Panc1 (cell line): ENCODE results near the gene ABCC4. TPM values are rescaled to one million over a fixed set of nuclear protein-coding genes. Genes with fewer than 3 reads are reported as not detected.
"Not testable (repeated sequence)": the region's sequence is repeated elsewhere in the genome, so short reads cannot be mapped to it uniquely, and the experiment has no call there.

Experiments
- ATAC-seq: fragments of 200-7000 bp; cut with Tn5 transposase; 2 replicates; pipeline ENCODE4 v1.9.1; 2020; ENCODE audit warnings: mild to moderate bottlenecking, moderate library complexity
- BruUV-seq: library from RNA; stranded (reverse); fragments of 400-500 nt; replicated peaks from 2 replicates; lab custom pipeline; 2021; lab: Mats Ljungman, UMichigan
- CTCF ChIA-PET: fragments of 300-600 bp; sonication (Branson Sonifier 250); formaldehyde crosslinking; loops from one replicate; lab custom pipeline; 2022; ENCODE audit warnings: antibody characterized with exemption; lab: Charles Lee
- POLR2A ChIA-PET: fragments of 300-600 bp; sonication (Branson Sonifier 250); formaldehyde crosslinking; loops from one replicate; lab custom pipeline; 2022; ENCODE audit warnings: antibody characterized with exemption; lab: Charles Lee
- DNase-seq: peaks from one replicate; pipeline ENCODE4 v3.0.0-alpha.2; 2010; ENCODE audit warnings: low read depth, low spot score
- H3K27ac ChIP-seq: 2 replicates; pipeline ENCODE4 v1.5.1; 2011; ENCODE audit warnings: mild to moderate bottlenecking, low read length, inconsistent platforms
- H3K27me3 ChIP-seq: fragments of 200-500 bp; sonication (Bioruptor generic); 2 replicates; pipeline ENCODE4 v1.6.0; 2014; ENCODE audit warnings: low read length, inconsistent platforms; ENCODE audit not compliant: control insufficient read depth, insufficient read depth
- H3K36me3 ChIP-seq: fragments of 200-500 bp; sonication (Bioruptor generic); 2 replicates; pipeline ENCODE4 v1.5.1; 2014; ENCODE audit warnings: inconsistent platforms, mild to moderate bottlenecking, low read length, moderate library complexity; ENCODE audit not compliant: control insufficient read depth, insufficient read depth
- H3K4me1 ChIP-seq: 2 replicates; pipeline ENCODE4 v1.5.1; 2011; ENCODE audit warnings: inconsistent platforms, mild to moderate bottlenecking, low read length, moderate library complexity; ENCODE audit not compliant: control insufficient read depth, insufficient read depth
- H3K4me3 ChIP-seq, 2 experiments: 2 replicates each; pipeline ENCODE4 v1.5.1; 2011 to 2012; ENCODE audit warnings: low read depth in 2 of 2, low read length in 2 of 2, mild to moderate bottlenecking in 2 of 2, inconsistent platforms in 1 of 2, moderate library complexity in 1 of 2
- H3K9me3 ChIP-seq: fragments of 200-500 bp; sonication (Bioruptor generic); 2 replicates; pipeline ENCODE4 v1.5.1; 2014; ENCODE audit warnings: low read depth, mild to moderate bottlenecking, inconsistent platforms, low read length, moderate library complexity; ENCODE audit not compliant: control insufficient read depth, insufficient read depth
- CTCF ChIP-seq: fragments of 450-650 bp; IDR thresholded peaks from 2 replicates; pipeline ENCODE4 v1.5.1; 2017; ENCODE audit warnings: mild to moderate bottlenecking
- POLR2AphosphoS5 ChIP-seq: IDR thresholded peaks from 2 replicates; pipeline ENCODE4 v1.6.1; 2012; ENCODE audit warnings: mild to moderate bottlenecking, low read depth, low read length, moderate library complexity
- REST ChIP-seq, 2 experiments: IDR thresholded peaks; 2 replicates each; pipeline ENCODE4 v1.6.1; 2011 to 2012; ENCODE audit warnings: low read depth in 2 of 2, control low read depth in 1 of 2, low read length in 1 of 2, mild to moderate bottlenecking in 1 of 2, moderate library complexity in 1 of 2; ENCODE audit not compliant: insufficient read depth in 1 of 2
- SIN3A ChIP-seq: IDR thresholded peaks from 2 replicates; pipeline ENCODE4 v1.6.1; 2012; ENCODE audit warnings: low read depth, mild to moderate bottlenecking, low read length, moderate library complexity, borderline replicate concordance; ENCODE audit not compliant: insufficient read depth
- TCF7L2 ChIP-seq: IDR thresholded peaks from 2 replicates; pipeline ENCODE4 v1.6.1; 2011; ENCODE audit warnings: mild to moderate bottlenecking, low read depth, low read length, inconsistent platforms
- in situ Hi-C: cut with HindIII; loops from 2 replicates; pipeline ENCODE4 v1.10.0; 2016; ENCODE audit warnings: low sequenced_read_pairs, low pct_unique_long_range_greater_than_20kb
- intact Hi-C: fragments of 100-400 bp; cut with micrococcal nuclease; formaldehyde crosslinking; loops from one replicate; pipeline ENCODE4 v1.10.0; 2022; ENCODE audit not compliant: unreplicated experiment
- total RNA-seq: library from RNA; stranded (reverse); gene quantifications from one replicate; pipeline ENCODE4 v1.2.1, GENCODE V29; 2021; ENCODE audit not compliant: unreplicated experiment

The ABCC4 gene
- total RNA-seq, 1 experiment from 2014 or later, result 69.3 TPM

GRCh38 chr13:95269756-95270155, 31.5 kb downstream of the ABCC4 start:
- TF ChIP-seq CTCF, result no peak
- no peak for TF ChIP-seq REST (IDR thresholded peaks at IDR 0.05; ENCODE audit: insufficient read depth in 1 of 2, low read depth in 2 of 2, low read length in 1 of 2)
- no peak for TF ChIP-seq SIN3A
- no peak for TF ChIP-seq TCF7L2
- TF ChIP-seq POLR2AphosphoS5, result no peak
- Histone ChIP-seq H3K4me3 (no peak overlapping the region), H3K9me3 (no peaks in the 10 kb centered on the region), H3K27ac (peak overlapping the region; percentile 96), H3K36me3 (no peaks in the 10 kb centered on the region), H3K4me1 (peaks cover 37% of the 10 kb centered on the region), H3K27me3 (no peaks in the 10 kb centered on the region)
- in situ Hi-C loops, result no loop called here
- intact Hi-C loops, result no loop called here
- TSS peak; percentile 24 for BruUV-seq
- ATAC-seq, result no peak
- ChIA-PET POLR2A (no interaction called here), CTCF (no interaction called here)
- no peak for DNase-seq

GRCh38 chr13:95268343-95269065, 32.7 kb downstream of the ABCC4 start:
- H3K9me3 ChIP-seq, H3K36me3 ChIP-seq, intact Hi-C loops, in situ Hi-C loops, ATAC-seq, CTCF ChIA-PET, BruUV-seq, H3K4me3 ChIP-seq, H3K27me3 ChIP-seq, DNase-seq: not testable (repeated sequence)
- POLR2A ChIA-PET, result interaction anchor here (0.6 kb wide), 1 partner anchor 46 kb away, joined by 4 read pairs; no protein-coding TSS in a partner anchor
- H3K27ac ChIP-seq, result peak overlapping the region; percentile 96
- peaks cover 31% of the 10 kb centered on the region for H3K4me1 ChIP-seq

GRCh38 chr13:95267662-95268342, 33.4 kb downstream of the ABCC4 start:
- H3K36me3 ChIP-seq, result no peaks in the 10 kb centered on the region
- ChIA-PET POLR2A (interaction anchor here (0.6 kb wide), 1 partner anchor 46 kb away, joined by 4 read pairs; no protein-coding TSS in a partner anchor), CTCF (no interaction called here)
- ATAC-seq (no peak), DNase-seq (no peak)
- no TSS peak for BruUV-seq
- intact Hi-C loops (no loop called here), in situ Hi-C loops (no loop called here)
- TF ChIP-seq REST (IDR thresholded peaks at IDR 0.05; ENCODE audit: insufficient read depth in 1 of 2, low read depth in 2 of 2, low read length in 1 of 2) (no peak), CTCF (no peak)
- no peaks in the 10 kb centered on the region for H3K9me3 ChIP-seq
- H3K4me3 ChIP-seq, result no peak overlapping the region
- H3K4me1 ChIP-seq, result peaks cover 26% of the 10 kb centered on the region
- no peaks in the 10 kb centered on the region for H3K27me3 ChIP-seq
- H3K27ac ChIP-seq, result peak overlapping the region; percentile 70
